K562 (cell line): ENCODE data around the gene KRT38. TPM values are rescaled to one million over a fixed set of nuclear protein-coding genes. Genes with fewer than 3 reads are reported as not detected.

Experiments
- ATAC-seq: fragments of 200-7000 bp; cut with Tn5 transposase; 3 replicates; pipeline ENCODE4 v1.9.1; 2020; ENCODE audit warnings: moderate library complexity
- BruUV-seq: library from RNA; stranded (reverse); fragments of 400-500 nt; replicated peaks from 2 replicates; lab custom pipeline; 2021; lab: Mats Ljungman, UMichigan
- CTCF ChIA-PET: fragments of 300-600 bp; formaldehyde crosslinking; extraction: SDS; loops from one replicate; lab custom pipeline; 2021; ENCODE audit warnings: low intra/inter-chr PET ratio; lab: Yijun Ruan, JAX
- POLR2A ChIA-PET: fragments of 300-600, 350-650 bp; sonication (Branson Sonifier 250); formaldehyde crosslinking; extraction: SDS; loops from one replicate; lab custom pipeline; 2021; ENCODE audit warnings: antibody characterized with exemption, inconsistent platforms; lab: Yijun Ruan, JAX
- DNase-seq, 4 experiments: peaks; one replicate each; pipeline versions ENCODE4 v3.0.0 to v3.0.0-alpha.2; 2011 to 2018; ENCODE audit warnings: low spot score in 3 of 4, mixed read lengths in 3 of 4; ENCODE audit errors: extremely low read depth in 1 of 4
- FAIRE-seq: peaks from 2 replicates; lab custom pipeline; 2011; peaks lifted over from hg19 to GRCh38; lab: Jason Lieb, UNC
- H2AFZ ChIP-seq: 2 replicates; pipeline ENCODE4 v1.6.0; 2011; ENCODE audit warnings: low read depth, low read length, control low read depth, inconsistent platforms
- H3K27ac ChIP-seq: fragments of 200-600 bp; 3 replicates; pipeline ENCODE4 v1.8.0; 2011; ENCODE audit warnings: low read depth, mild to moderate bottlenecking, control low read depth, inconsistent platforms, low read length, moderate library complexity, mixed read lengths; ENCODE audit errors: extremely low read depth
- H3K27me3 ChIP-seq, 2 experiments: fragments of 300-600 bp in 1 of 2; 2 replicates in 1 of 2; 3 replicates in 1 of 2; pipeline versions ENCODE4 v1.6.0 to v1.8.0; 2011; ENCODE audit warnings: inconsistent platforms in 2 of 2, low read length in 2 of 2, mild to moderate bottlenecking in 1 of 2, mixed read lengths in 1 of 2, moderate library complexity in 1 of 2; ENCODE audit not compliant: control insufficient read depth in 2 of 2, insufficient read depth in 2 of 2
- H3K36me3 ChIP-seq: fragments of 300-600 bp; 3 replicates; pipeline ENCODE4 v1.8.0; 2011; ENCODE audit warnings: mild to moderate bottlenecking, low read length, inconsistent platforms; ENCODE audit not compliant: control insufficient read depth, insufficient read depth
- H3K4me1 ChIP-seq, 2 experiments: fragments of 200-600 bp in 1 of 2; replicated peaks in 1 of 2; 2 replicates in 1 of 2; 3 replicates in 1 of 2; pipeline versions ENCODE4 v1.5.1 to v1.8.0; 2011; ENCODE audit warnings: inconsistent platforms in 2 of 2, low read length in 2 of 2, mild to moderate bottlenecking in 1 of 2, mixed read lengths in 1 of 2, moderate library complexity in 1 of 2; ENCODE audit not compliant: control insufficient read depth in 2 of 2, insufficient read depth in 2 of 2
- H3K4me2 ChIP-seq: 2 replicates; pipeline ENCODE4 v1.6.1; 2011; ENCODE audit warnings: low read length, control low read depth, inconsistent platforms, mixed read lengths; ENCODE audit not compliant: insufficient read depth
- H3K4me3 ChIP-seq: fragments of 200-600 bp; sonication (generic), shearing (Covaris generic); 2 replicates; pipeline ENCODE4 v1.5.1; 2016; ENCODE audit warnings: control low read depth, inconsistent platforms
- H3K79me2 ChIP-seq: fragments of 200-600 bp; 3 replicates; pipeline ENCODE4 v1.8.0; 2011; ENCODE audit warnings: low read length, inconsistent platforms; ENCODE audit not compliant: control insufficient read depth, insufficient read depth
- H3K9ac ChIP-seq, 2 experiments: 2 replicates each; pipeline versions ENCODE4 v1.6.0 to v1.6.1; 2011; ENCODE audit warnings: low read depth in 2 of 2, low read length in 2 of 2, control low read depth in 1 of 2, inconsistent platforms in 1 of 2, mild to moderate bottlenecking in 1 of 2, mixed read lengths in 1 of 2; ENCODE audit not compliant: insufficient read depth in 1 of 2
- H3K9me1 ChIP-seq: one replicate; pipeline ENCODE4 v1.6.0; 2011; ENCODE audit warnings: inconsistent platforms, mild to moderate bottlenecking, low read length, moderate library complexity; ENCODE audit not compliant: control insufficient read depth, insufficient read depth
- H3K9me3 ChIP-seq: replicated peaks from 2 replicates; pipeline ENCODE4 v1.5.1; 2011; ENCODE audit warnings: low read depth, low read length, inconsistent platforms; ENCODE audit not compliant: control insufficient read depth, insufficient read depth
- H4K20me1 ChIP-seq: replicated peaks from 2 replicates; pipeline ENCODE4 v1.6.1; 2011; ENCODE audit warnings: low read length, inconsistent platforms, mixed read lengths; ENCODE audit not compliant: control insufficient read depth, insufficient read depth
- CAMTA2 ChIP-seq: fragments of 250-450 bp; sonication (Bioruptor Pico); conservative IDR thresholded peaks from 2 replicates; pipeline ENCODE4 v1.5.1; 2022
- CHD2 ChIP-seq: IDR thresholded peaks from 2 replicates; pipeline ENCODE4 v1.6.1; 2011; ENCODE audit warnings: low read depth, low read length
- HDAC2 ChIP-seq: fragments of 450-650 bp; IDR thresholded peaks from 2 replicates; pipeline ENCODE4 v1.6.1; 2016; ENCODE audit warnings: mild to moderate bottlenecking
- HDGF ChIP-seq: fragments of 450-650 bp; IDR thresholded peaks from 2 replicates; pipeline ENCODE4 v1.6.1; 2016
- HNRNPL ChIP-seq: fragments of 200-400 bp; formaldehyde crosslinking; IDR thresholded peaks from 2 replicates; pipeline ENCODE4 v1.6.1; 2017; ENCODE audit warnings: low read depth, mild to moderate bottlenecking, low read length
- POLR2A ChIP-seq: fragments of 450-650 bp; conservative IDR thresholded peaks from 2 replicates; pipeline ENCODE4 v1.6.1; 2016
- SREBF2 ChIP-seq: sonication (generic); formaldehyde crosslinking; IDR thresholded peaks from 2 replicates; pipeline ENCODE4 v1.4.0; 2020; ENCODE audit warnings: mild to moderate bottlenecking, missing genetic modification reagents
- ZKSCAN1 ChIP-seq: fragments of 150-350 bp; IDR thresholded peaks from 2 replicates; pipeline ENCODE4 v1.6.1; 2016; ENCODE audit warnings: low read depth, low read length
- ZNF778 ChIP-seq: fragments of 450-650 bp; formaldehyde crosslinking; IDR thresholded peaks from 2 replicates; pipeline ENCODE4 v1.4.0; 2020; ENCODE audit warnings: mild to moderate bottlenecking, moderate library complexity
- WGBS: fragments of 100-300 bp; shearing (Covaris generic); methylation state at CpG from one replicate; pipeline ENCODE4 v1.1.6; 2016; ENCODE audit warnings: low coverage, mixed read lengths; ENCODE audit not compliant: insufficient coverage; ENCODE audit errors: missing lambda C conversion rate; 5-methylcytosine and 5-hydroxymethylcytosine counted together
- in situ Hi-C: fragments of 300-500 bp; cut with MboI; formaldehyde crosslinking; loops from 4 replicates; pipeline ENCODE4 v1.15.0; 2018; ENCODE audit warnings: inconsistent platforms, mixed read lengths
- intact Hi-C: fragments of 100-400 bp; cut with micrococcal nuclease; formaldehyde crosslinking; loops from 2 replicates; pipeline ENCODE4 v1.14.2; 2022
- polyA plus RNA-seq, 8 experiments: library from polyadenylated mRNA; depleted of rRNA in 4 of 8; stranded (reverse) in 5 of 8; unstranded in 3 of 8; fragments of >200 nt; fragmentation: Nextera tagmentation in 2 of 8; fragmentation: Illumina TruSeq in 1 of 8; extraction: Ambion mirVana in 2 of 8; extraction: Trizol in 1 of 8; gene quantifications; 2 replicates each; pipeline versions ENCODE4 v1.2.1 to v1.2.3, GENCODE V29; 2011 to 2014; ENCODE audit warnings: inconsistent platforms in 1 of 8, missing spikeins in 1 of 8
- total RNA-seq, 7 experiments: library from RNA; depleted of rRNA in 6 of 7; stranded (reverse); fragments of >200 nt in 6 of 7; fragmentation: Illumina TruSeq in 2 of 7; extraction: Trizol in 2 of 7; gene quantifications; 2 replicates each; pipeline versions ENCODE4 v1.2.1 to v1.2.3, GENCODE V29; 2011 to 2021; ENCODE audit warnings: low replicate concordance in 1 of 7
- TF ChIP-seq, protein P1 (sequence below): fragments of 450-650 bp; formaldehyde crosslinking; IDR thresholded peaks from 2 replicates; pipeline ENCODE4 v1.4.0; 2020; ENCODE audit warnings: mild to moderate bottlenecking, mixed read lengths
- TF ChIP-seq, protein P2 (sequence below): sonication (generic); formaldehyde crosslinking; IDR thresholded peaks from 2 replicates; pipeline ENCODE4 v1.8.1; 2023; ENCODE audit warnings: mild to moderate bottlenecking, missing genetic modification reagents
- TF ChIP-seq, protein P3 (sequence below): sonication (generic); formaldehyde crosslinking; IDR thresholded peaks from 2 replicates; pipeline ENCODE4 v1.8.0; 2022; ENCODE audit warnings: missing genetic modification reagents, mild to moderate bottlenecking, borderline replicate concordance
- TF ChIP-seq, protein P4 (sequence below), 2 experiments: IDR thresholded peaks in 1 of 2; conservative IDR thresholded peaks in 1 of 2; 2 replicates each; pipeline ENCODE4 v1.6.1; 2016; ENCODE audit warnings: low read depth in 2 of 2, mild to moderate bottlenecking in 1 of 2, missing compliant biosample characterization in 1 of 2, missing genetic modification characterization in 1 of 2, moderate library complexity in 1 of 2

The KRT38 gene
- total and polyA plus RNA-seq, 9 of the 15 experiments (the other 6 are each of a cell fraction or from before 2014, with no cell fraction given), result not detected

DNA sequence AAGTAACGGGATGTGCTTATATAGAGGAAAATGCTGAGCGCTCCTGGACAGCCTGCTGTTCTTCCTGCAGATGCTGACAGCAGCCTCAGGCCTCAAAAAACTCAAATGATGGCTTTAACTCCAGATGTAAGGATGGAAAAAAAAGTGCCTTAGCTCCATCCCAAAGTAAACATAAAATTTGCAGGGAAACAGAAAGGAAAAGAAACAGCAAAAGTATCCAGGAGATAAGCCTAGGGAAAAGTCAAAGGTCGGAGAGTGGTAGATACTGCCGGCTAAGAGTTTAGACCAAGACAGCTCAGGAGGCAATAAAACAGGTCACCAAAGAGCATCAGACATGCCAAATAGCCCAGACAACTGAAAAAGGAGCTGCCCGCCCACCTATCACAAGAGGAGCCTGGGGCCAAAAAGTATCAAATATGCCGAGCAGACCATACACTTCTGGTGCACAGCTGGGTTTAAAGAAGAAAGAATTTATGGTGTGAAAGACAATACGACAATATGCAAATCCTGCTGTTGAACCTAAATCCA lies 50.3 kb downstream of the KRT38 start:
- H3K4me3 ChIP-seq, result no peak overlapping the region
- H3K27ac ChIP-seq, result no peak overlapping the region
- H3K4me2 ChIP-seq, result no peak overlapping the region
- BruUV-seq, result no TSS peak
- intact Hi-C loops, result no loop called here
- ChIA-PET POLR2A (interaction anchor here (0.5 to 1.2 kb wide), 3 partner anchors 9 to 466 kb away, joined by 3 to 4 read pairs (median 3); no protein-coding TSS in a partner anchor), CTCF (no interaction called here)
- H3K9me1 ChIP-seq, result no peaks in the 10 kb centered on the region
- no peaks in the 10 kb centered on the region for H3K9me3 ChIP-seq
- H4K20me1 ChIP-seq, result no peaks in the 10 kb centered on the region
- H3K36me3 ChIP-seq, result no peaks in the 10 kb centered on the region
- no peaks in the 10 kb centered on the region for H3K79me2 ChIP-seq
- 0% methylated on average over 7 of the region's 7 CpGs for WGBS
- peaks cover 0 to 10% of the 10 kb centered on the region in 2 experiments; a peak in 1 of 5 replicates for H3K27me3 ChIP-seq
- ATAC-seq, result no peak
- H3K9ac ChIP-seq, result no peak overlapping the region
- H3K4me1 ChIP-seq, result no peaks in the 10 kb centered on the region
- in situ Hi-C loops, result no loop called here
- no peak overlapping the region for H2AFZ ChIP-seq
- no peak for DNase-seq
- FAIRE-seq, result no peak
- no peak for TF ChIP-seq CHD2
- TF ChIP-seq ZNF778, result no peak
- TF ChIP-seq HDAC2, result no peak
- TF ChIP-seq, protein P1, sequence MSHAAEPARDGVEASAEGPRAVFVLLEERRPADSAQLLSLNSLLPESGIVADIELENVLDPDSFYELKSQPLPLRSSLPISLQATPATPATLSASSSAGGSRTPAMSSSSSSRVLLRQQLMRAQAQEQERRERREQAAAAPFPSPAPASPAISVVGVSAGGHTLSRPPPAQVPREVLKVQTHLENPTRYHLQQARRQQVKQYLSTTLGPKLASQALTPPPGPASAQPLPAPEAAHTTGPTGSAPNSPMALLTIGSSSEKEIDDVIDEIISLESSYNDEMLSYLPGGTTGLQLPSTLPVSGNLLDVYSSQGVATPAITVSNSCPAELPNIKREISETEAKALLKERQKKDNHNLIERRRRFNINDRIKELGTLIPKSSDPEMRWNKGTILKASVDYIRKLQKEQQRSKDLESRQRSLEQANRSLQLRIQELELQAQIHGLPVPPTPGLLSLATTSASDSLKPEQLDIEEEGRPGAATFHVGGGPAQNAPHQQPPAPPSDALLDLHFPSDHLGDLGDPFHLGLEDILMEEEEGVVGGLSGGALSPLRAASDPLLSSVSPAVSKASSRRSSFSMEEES (CRISPR knock-in tag), result no peak
- no peak for TF ChIP-seq CAMTA2
- TF ChIP-seq, protein P2, sequence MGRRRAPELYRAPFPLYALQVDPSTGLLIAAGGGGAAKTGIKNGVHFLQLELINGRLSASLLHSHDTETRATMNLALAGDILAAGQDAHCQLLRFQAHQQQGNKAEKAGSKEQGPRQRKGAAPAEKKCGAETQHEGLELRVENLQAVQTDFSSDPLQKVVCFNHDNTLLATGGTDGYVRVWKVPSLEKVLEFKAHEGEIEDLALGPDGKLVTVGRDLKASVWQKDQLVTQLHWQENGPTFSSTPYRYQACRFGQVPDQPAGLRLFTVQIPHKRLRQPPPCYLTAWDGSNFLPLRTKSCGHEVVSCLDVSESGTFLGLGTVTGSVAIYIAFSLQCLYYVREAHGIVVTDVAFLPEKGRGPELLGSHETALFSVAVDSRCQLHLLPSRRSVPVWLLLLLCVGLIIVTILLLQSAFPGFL (CRISPR knock-in tag), result no peak
- no peak for TF ChIP-seq HNRNPL
- TF ChIP-seq HDGF, result no peak
- no peak for TF ChIP-seq POLR2A
- TF ChIP-seq ZKSCAN1, result no peak
- TF ChIP-seq, protein P3, sequence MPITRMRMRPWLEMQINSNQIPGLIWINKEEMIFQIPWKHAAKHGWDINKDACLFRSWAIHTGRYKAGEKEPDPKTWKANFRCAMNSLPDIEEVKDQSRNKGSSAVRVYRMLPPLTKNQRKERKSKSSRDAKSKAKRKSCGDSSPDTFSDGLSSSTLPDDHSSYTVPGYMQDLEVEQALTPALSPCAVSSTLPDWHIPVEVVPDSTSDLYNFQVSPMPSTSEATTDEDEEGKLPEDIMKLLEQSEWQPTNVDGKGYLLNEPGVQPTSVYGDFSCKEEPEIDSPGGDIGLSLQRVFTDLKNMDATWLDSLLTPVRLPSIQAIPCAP (CRISPR knock-in tag), result no peak
- TF ChIP-seq, protein P4, sequence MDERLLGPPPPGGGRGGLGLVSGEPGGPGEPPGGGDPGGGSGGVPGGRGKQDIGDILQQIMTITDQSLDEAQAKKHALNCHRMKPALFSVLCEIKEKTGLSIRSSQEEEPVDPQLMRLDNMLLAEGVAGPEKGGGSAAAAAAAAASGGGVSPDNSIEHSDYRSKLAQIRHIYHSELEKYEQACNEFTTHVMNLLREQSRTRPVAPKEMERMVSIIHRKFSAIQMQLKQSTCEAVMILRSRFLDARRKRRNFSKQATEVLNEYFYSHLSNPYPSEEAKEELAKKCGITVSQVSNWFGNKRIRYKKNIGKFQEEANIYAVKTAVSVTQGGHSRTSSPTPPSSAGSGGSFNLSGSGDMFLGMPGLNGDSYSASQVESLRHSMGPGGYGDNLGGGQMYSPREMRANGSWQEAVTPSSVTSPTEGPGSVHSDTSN (CRISPR knock-in tag; IDR thresholded peaks at IDR 0.05; ENCODE audit: low read depth), result no peak
- TF ChIP-seq, protein P4 (tag; conservative IDR thresholded peaks at IDR 0.05; ENCODE audit: low read depth), result no peak
- no peak for TF ChIP-seq SREBF2
